GM18499 (cell line): ENCODE data around the gene BARHL1.
"Not testable (repeated sequence)": the region's sequence is repeated elsewhere in the genome, so short reads cannot be mapped to it uniquely, and the experiment has no call there.

Experiments used
- ATAC-seq: cut with Tn5 transposase; IDR thresholded peaks from one replicate; pipeline ENCODE4 v1.9.1; 2021; ENCODE audit warnings: moderate number of reproducible peaks; ENCODE audit not compliant: insufficient read depth, unreplicated experiment

Gene BARHL1

GRCh38 chr9:132555528-132555927 is 26.9 kb upstream of the BARHL1 start:
- no peak for ATAC-seq

GRCh38 chr9:132556235-132556634 is 26.2 kb upstream of the BARHL1 start:
- no peak for ATAC-seq

GRCh38 chr9:132556714-132557113 is 25.7 kb upstream of the BARHL1 start:
- ATAC-seq, result no peak

GRCh38 chr9:132557159-132557558 is 25.2 kb upstream of the BARHL1 start:
- no peak for ATAC-seq

- no peak for ATAC-seq
Measured at GRCh38 chr9:132559711-132560110, 22.7 kb upstream of the BARHL1 start.

GRCh38 chr9:132560616-132561202 is 21.7 kb upstream of the BARHL1 start:
- ATAC-seq, result no peak

GRCh38 chr9:132562306-132562573 is 20.2 kb upstream of the BARHL1 start:
- ATAC-seq, result no peak

- ATAC-seq, result no peak
Measured at GRCh38 chr9:132564526-132564925, 17.9 kb upstream of the BARHL1 start.

GRCh38 chr9:132568787-132569186 is 13.6 kb upstream of the BARHL1 start:
- ATAC-seq, result not testable (repeated sequence)

GRCh38 chr9:132571806-132572600 is 10.4 kb upstream of the BARHL1 start:
- no peak for ATAC-seq

- no peak for ATAC-seq
Measured at GRCh38 chr9:132572921-132573320, 9.5 kb upstream of the BARHL1 start.

- no peak for ATAC-seq
Measured at GRCh38 chr9:132575005-132575609, 7.3 kb upstream of the BARHL1 start.

GRCh38 chr9:132575811-132576210 is 6.6 kb upstream of the BARHL1 start:
- no peak for ATAC-seq

GRCh38 chr9:132577119-132577518 is 5.3 kb upstream of the BARHL1 start:
- no peak for ATAC-seq

- no peak for ATAC-seq
Measured at GRCh38 chr9:132578367-132578932, 4.0 kb upstream of the BARHL1 start.

- ATAC-seq, result no peak
Measured at GRCh38 chr9:132579427-132579798, 3.0 kb upstream of the BARHL1 start.

GRCh38 chr9:132582786-132583583 is 579 bp downstream of the BARHL1 start:
- ATAC-seq, result no peak

- no peak for ATAC-seq
Measured at GRCh38 chr9:132583584-132584304, 1.3 kb downstream of the BARHL1 start.

- ATAC-seq, result no peak
Measured at GRCh38 chr9:132584601-132585560, 2.5 kb downstream of the BARHL1 start.
